Measurements from ENCODE around the gene EFTUD2. TPM values are rescaled to one million over a fixed set of nuclear protein-coding genes. Genes with fewer than 3 reads are reported as not detected.
"Not testable (repeated sequence)": the region's sequence is repeated elsewhere in the genome, so short reads cannot be mapped to it uniquely, and the experiment has no call there.

Gene EFTUD2
- total RNA-seq, 2 donors from 2014 or later = 59.0 to 66.1 TPM

- DNase-seq = no peak
- ATAC-seq = peak in 1 of 2 donors; percentile 41
- intact Hi-C loops (cut with DNase I) = no loop called here
Measured at GRCh38 chr17:44831371-44831770, 67.9 kb downstream of the EFTUD2 start.

GRCh38 chr17:44830359-44831288, 68.6 kb downstream of the EFTUD2 start:
- ATAC-seq (peak; percentile 41 to 52), DNase-seq (peak; percentile 34)
- intact Hi-C loops (cut with DNase I) = no loop called here

- intact Hi-C loops (cut with DNase I) = loop anchor here in 1 of 2 donors (5.0 kb wide), 1 partner anchor 47 kb away; no protein-coding TSS in a partner anchor
- peak; percentile 74 to 80 for ATAC-seq
Measured at GRCh38 chr17:44829523-44830358, 69.5 kb downstream of the EFTUD2 start, which contains the start of gene GJC1. GJC1 (minus strand) TSS chr17:44830287; CDS start chr17:44805817, 24,470 bp downstream.

GRCh38 chr17:44828919-44829522, 70.2 kb downstream of the EFTUD2 start:
- peak in 1 of 2 donors; percentile 9 for ATAC-seq
- no peak for DNase-seq
- intact Hi-C loops (cut with DNase I) = loop anchor here in 1 of 2 donors (5.0 kb wide), 1 partner anchor 47 kb away; no protein-coding TSS in a partner anchor

More at GRCh38 chr17:44829523-44830358, 69.5 kb downstream of the EFTUD2 start, which contains the start of gene GJC1:
- DNase-seq = peak; percentile 46

- no peak for DNase-seq
- intact Hi-C loops (cut with DNase I) = loop anchor here in 1 of 2 donors (5.0 kb wide), 1 partner anchor 46 kb away; no protein-coding TSS in a partner anchor
Measured at GRCh38 chr17:44827863-44828262, 71.4 kb downstream of the EFTUD2 start.

GRCh38 chr17:44826123-44826790, 73.0 kb downstream of the EFTUD2 start:
- intact Hi-C loops (cut with DNase I) = loop anchor here in 1 of 2 donors (5.0 kb wide), 1 partner anchor 44 kb away; no protein-coding TSS in a partner anchor

More at GRCh38 chr17:44827863-44828262, 71.4 kb downstream of the EFTUD2 start:
- no peak for ATAC-seq

GRCh38 chr17:44825236-44825635, 74.0 kb downstream of the EFTUD2 start:
- intact Hi-C loops (cut with DNase I) = loop anchor here in 1 of 2 donors (5.0 kb wide), 1 partner anchor 43 kb away; no protein-coding TSS in a partner anchor
- not testable (repeated sequence) for DNase-seq, ATAC-seq

More at GRCh38 chr17:44826123-44826790, 73.0 kb downstream of the EFTUD2 start:
- no peak for ATAC-seq
- no peak for DNase-seq

- DNase-seq (no peak), ATAC-seq (peak in 1 of 2 donors; percentile 66)
Measured at GRCh38 chr17:44820631-44821212, 78.5 kb downstream of the EFTUD2 start.

GRCh38 chr17:44818508-44818907, 80.7 kb downstream of the EFTUD2 start:
- intact Hi-C loops (cut with DNase I) = not testable (repeated sequence)

More at GRCh38 chr17:44820631-44821212, 78.5 kb downstream of the EFTUD2 start:
- intact Hi-C loops (cut with DNase I) = no loop called here

GRCh38 chr17:44812263-44812662, 87.0 kb downstream of the EFTUD2 start:
- intact Hi-C loops (cut with DNase I) = no loop called here
- ATAC-seq (no peak), DNase-seq (no peak)

More at GRCh38 chr17:44818508-44818907, 80.7 kb downstream of the EFTUD2 start:
- not testable (repeated sequence) for DNase-seq, ATAC-seq

- DNase-seq; intact Hi-C loops (cut with DNase I); ATAC-seq: not testable (repeated sequence)
Measured at GRCh38 chr17:44808656-44809388, 90.4 kb downstream of the EFTUD2 start.

- ATAC-seq (no peak), DNase-seq (no peak)
- intact Hi-C loops (cut with DNase I) = no loop called here
Measured at GRCh38 chr17:44808156-44808555, 91.1 kb downstream of the EFTUD2 start.

GRCh38 chr17:44807817-44808155, 91.5 kb downstream of the EFTUD2 start:
- no peak for DNase-seq
- intact Hi-C loops (cut with DNase I) = no loop called here
- no peak for ATAC-seq

GRCh38 chr17:44807093-44807816, 92.0 kb downstream of the EFTUD2 start:
- ATAC-seq (no peak), DNase-seq (no peak)
- intact Hi-C loops (cut with DNase I) = no loop called here

GRCh38 chr17:44804302-44805089, 94.7 kb downstream of the EFTUD2 start:
- peak; percentile 71 to 76 for ATAC-seq
- intact Hi-C loops (cut with DNase I) = no loop called here
- peak; percentile 40 for DNase-seq

- DNase-seq (no peak), ATAC-seq (peak; percentile 40 to 53)
- intact Hi-C loops (cut with DNase I) = no loop called here
Measured at GRCh38 chr17:44801880-44802279, 97.4 kb downstream of the EFTUD2 start.

All from left cardiac atrium (tissue), 4 donors.